GM23248 (cell line): ENCODE data around the gene CBL.

Source experiments
- EZH2 ChIP-seq: fragments of 200-600 bp; sonication (generic); IDR thresholded peaks from 2 replicates; pipeline ENCODE4 v1.6.1; 2018; ENCODE audit warnings: antibody characterized with exemption, mild to moderate bottlenecking; ENCODE audit not compliant: insufficient read depth, poor library complexity, severe bottlenecking
- EZH2phosphoT487 ChIP-seq: fragments of 200-600 bp; sonication (generic); IDR thresholded peaks from 2 replicates; pipeline ENCODE4 v1.6.1; 2018; ENCODE audit warnings: antibody characterized with exemption, moderate library complexity, mild to moderate bottlenecking, low read depth; ENCODE audit not compliant: insufficient read depth

DNA sequence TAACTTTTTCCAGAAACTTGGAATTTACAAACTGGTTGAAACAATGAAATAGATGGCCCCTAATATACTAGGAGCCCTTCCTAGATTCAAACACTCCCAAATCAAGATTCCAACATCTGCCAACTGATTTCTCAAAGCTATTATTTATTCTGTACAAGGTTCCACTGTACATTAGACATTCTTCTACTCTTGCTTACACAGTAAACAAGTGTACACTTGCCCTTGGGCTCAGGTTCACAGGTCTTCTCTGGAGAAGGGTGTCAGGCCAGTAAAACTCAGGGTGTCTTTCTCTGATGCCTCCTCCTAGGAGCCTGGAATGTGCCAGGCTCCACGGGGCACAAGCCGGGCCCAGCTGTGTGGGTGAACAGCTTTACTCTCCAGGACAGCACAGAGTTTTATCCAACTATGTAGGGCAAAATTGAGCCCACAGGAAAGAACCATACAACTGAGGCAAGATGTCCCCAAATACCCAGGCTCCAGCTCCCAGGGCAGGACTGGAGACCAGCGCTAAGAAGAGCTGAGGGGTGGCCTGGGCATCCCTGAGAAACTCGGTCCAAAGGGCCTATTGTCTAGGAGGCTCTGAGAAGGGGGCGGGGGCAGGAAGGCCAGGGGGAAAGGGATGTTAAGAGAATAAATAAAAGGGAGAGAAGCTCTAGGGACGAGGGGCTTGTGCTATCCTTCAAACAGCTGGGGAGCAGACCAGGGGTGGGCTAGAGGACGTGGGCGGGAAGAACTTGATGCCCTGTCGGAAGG, 149.1 kb downstream of the CBL start:
- no peak for TF ChIP-seq EZH2
- TF ChIP-seq EZH2phosphoT487, result no peak
